ENCODE results near the gene KLRF2. TPM values are rescaled to one million over a fixed set of nuclear protein-coding genes. Genes with fewer than 3 reads are reported as not detected.
A peak's percentile ranks its signal among the peaks of the same experiment; 100 is the strongest.
"Not testable (repeated sequence)": the region's sequence is repeated elsewhere in the genome, so short reads cannot be mapped to it uniquely, and the experiment has no call there.

KLRF2 gene, protein sequence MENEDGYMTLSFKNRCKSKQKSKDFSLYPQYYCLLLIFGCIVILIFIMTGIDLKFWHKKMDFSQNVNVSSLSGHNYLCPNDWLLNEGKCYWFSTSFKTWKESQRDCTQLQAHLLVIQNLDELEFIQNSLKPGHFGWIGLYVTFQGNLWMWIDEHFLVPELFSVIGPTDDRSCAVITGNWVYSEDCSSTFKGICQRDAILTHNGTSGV
- polyA plus RNA-seq (2012; ENCODE audit: insufficient read depth, insufficient read length), result not detected

DNA sequence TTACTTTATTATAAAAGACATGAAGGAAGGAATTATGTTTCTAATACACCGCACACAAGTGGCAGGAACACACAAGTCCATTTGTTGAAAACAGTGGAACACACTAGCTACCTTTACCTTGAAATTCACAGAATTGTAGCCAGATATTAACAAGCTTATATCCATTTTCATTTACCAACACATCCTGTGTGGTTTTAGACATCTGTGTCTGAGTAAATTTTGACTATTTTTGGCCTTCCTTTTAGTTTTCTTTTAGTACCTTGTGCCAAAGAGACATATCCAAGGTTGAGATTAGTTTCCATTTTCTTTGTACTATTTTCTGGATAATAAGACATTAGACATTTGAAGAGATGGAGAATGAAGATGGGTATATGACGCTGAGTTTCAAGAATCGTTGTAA lies at the start of gene KLRF2:
KLRF2 (plus strand) TSS at position 244 of the 400 bp plus-strand sequence; CDS start at position 351, 107 bp downstream.
- H3K4me3 ChIP-seq (ENCODE audit: low read length), result no peak within 1 kb of the TSS

DNA sequence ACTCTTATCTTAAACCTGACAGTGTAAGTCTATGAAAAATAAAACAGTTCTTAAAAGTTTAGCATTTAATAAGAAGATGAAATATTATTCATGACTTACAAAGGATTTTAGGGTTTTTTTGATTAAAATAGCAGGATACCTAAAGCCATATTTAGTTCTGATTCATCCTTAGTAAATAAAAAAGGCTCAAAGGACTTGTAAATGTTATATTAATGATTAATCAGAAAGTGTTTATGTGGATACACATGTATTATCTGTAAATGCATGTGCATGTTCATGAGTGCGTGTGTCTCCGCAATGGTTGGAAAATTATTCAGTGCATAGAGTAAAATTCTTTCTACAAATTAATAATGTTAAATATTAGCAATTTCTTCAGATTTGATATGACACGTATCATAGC lies 49.6 kb upstream of the KLRF2 start:
- no peak overlapping the region for H3K4me3 ChIP-seq (ENCODE audit: low read length)
- no peak for DNase-seq (ENCODE audit: low read depth, low spot score)

More for the DNA sequence above, at the start of gene KLRF2:
- peak; percentile 21 for DNase-seq (ENCODE audit: low read depth, low spot score)

- no peak overlapping the region for H3K4me3 ChIP-seq (ENCODE audit: low read length)
- no peak for DNase-seq (ENCODE audit: low read depth, low spot score)
These were observed 37.9 kb upstream of the KLRF2 start for GRCh38 chr12:9843407-9843806.

DNA sequence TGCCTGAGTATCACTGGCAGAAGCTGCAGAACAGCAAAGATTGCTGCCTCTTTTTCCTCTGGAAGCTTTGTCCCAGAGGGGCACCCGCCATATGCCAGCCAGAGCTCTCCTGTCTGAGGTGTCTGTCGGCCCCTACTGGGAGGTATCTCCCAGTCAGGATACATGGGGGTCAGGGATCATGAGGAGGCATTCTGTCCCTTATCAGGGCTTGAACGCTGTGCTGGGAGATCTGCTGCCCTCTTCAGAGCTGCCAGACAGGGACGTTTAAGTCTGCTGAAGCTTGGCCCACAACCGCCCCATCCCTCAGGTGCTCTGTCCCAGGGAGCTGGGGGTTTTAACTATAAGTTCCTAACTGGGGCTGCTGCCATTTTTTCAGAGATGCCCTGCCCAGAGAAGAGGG lies 32.4 kb upstream of the KLRF2 start:
- H3K4me3 ChIP-seq (ENCODE audit: low read length), result no peak overlapping the region
- no peak for DNase-seq (ENCODE audit: low read depth, low spot score)

GRCh38 chr12:9851050-9851449 lies 30.2 kb upstream of the KLRF2 start:
- DNase-seq (ENCODE audit: low read depth, low spot score), result no peak

GRCh38 chr12:9851927-9852326 lies 29.4 kb upstream of the KLRF2 start:
- H3K4me3 ChIP-seq (ENCODE audit: low read length), result no peak overlapping the region
- DNase-seq (ENCODE audit: low read depth, low spot score), result no peak

More at GRCh38 chr12:9851050-9851449, 30.2 kb upstream of the KLRF2 start:
- no peak overlapping the region for H3K4me3 ChIP-seq (ENCODE audit: low read length)

DNA sequence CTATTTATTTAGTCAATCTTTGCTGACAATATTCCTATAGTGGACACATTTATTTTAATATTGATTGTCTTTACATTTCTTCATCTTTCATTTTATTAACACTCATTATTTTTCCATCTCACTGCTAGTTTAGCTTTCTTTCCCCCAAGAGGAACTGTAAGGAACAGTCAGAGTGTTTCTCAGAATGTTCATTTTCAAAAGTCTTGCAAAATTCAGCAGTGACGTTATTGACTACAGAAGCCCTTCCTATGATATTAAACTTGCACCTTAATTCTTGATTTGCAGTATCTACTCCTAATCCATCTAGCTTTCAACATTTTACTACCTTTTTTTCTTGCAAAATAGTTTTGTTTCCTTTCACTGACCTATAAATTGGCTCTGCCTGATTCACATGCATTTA lies 25.1 kb upstream of the KLRF2 start:
- no peak overlapping the region for H3K4me3 ChIP-seq (ENCODE audit: low read length)
- no peak for DNase-seq (ENCODE audit: low read depth, low spot score)

DNA sequence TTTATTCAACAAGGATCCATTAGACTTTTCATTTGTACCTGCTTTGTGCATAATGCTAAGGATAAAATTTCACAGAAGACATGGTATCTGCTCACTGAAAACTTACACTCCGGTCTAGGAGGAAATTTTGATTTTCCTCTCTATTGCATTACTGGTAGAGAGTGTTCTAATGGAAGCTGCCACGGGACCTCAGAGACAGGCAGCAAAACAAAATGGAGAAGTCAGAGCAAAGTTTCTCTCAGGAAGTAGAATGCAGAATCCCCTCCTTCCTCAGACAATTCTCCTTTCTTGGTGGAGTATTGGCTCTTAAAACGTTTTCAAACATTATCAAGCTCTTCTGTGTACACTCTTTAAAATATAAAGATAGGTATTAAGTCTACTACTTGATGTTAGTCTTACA lies 24.4 kb upstream of the KLRF2 start:
- no peak for DNase-seq (ENCODE audit: low read depth, low spot score)
- no peak overlapping the region for H3K4me3 ChIP-seq (ENCODE audit: low read length)

- DNase-seq (ENCODE audit: low read depth, low spot score), result no peak
- no peak overlapping the region for H3K4me3 ChIP-seq (ENCODE audit: low read length)
These were observed 23.2 kb upstream of the KLRF2 start for GRCh38 chr12:9858135-9858534.

- peak overlapping the region; percentile 70 for H3K4me3 ChIP-seq (ENCODE audit: low read length)
- DNase-seq (ENCODE audit: low read depth, low spot score), result peak; percentile 64
These were observed 16.2 kb upstream of the KLRF2 start for GRCh38 chr12:9864913-9865675.

GRCh38 chr12:9866860-9867269 lies 14.4 kb upstream of the KLRF2 start:
- DNase-seq (ENCODE audit: low read depth, low spot score), result peak; percentile 37
- peak overlapping the region; percentile 70 for H3K4me3 ChIP-seq (ENCODE audit: low read length)

GRCh38 chr12:9867531-9867930 lies 13.8 kb upstream of the KLRF2 start:
- DNase-seq (ENCODE audit: low read depth, low spot score), result peak; percentile 15
- peak overlapping the region; percentile 70 for H3K4me3 ChIP-seq (ENCODE audit: low read length)

- peak; percentile 47 for DNase-seq (ENCODE audit: low read depth, low spot score)
- H3K4me3 ChIP-seq (ENCODE audit: low read length), result peak overlapping the region; percentile 70
These were observed 12.9 kb upstream of the KLRF2 start for GRCh38 chr12:9868311-9868801.

DNA sequence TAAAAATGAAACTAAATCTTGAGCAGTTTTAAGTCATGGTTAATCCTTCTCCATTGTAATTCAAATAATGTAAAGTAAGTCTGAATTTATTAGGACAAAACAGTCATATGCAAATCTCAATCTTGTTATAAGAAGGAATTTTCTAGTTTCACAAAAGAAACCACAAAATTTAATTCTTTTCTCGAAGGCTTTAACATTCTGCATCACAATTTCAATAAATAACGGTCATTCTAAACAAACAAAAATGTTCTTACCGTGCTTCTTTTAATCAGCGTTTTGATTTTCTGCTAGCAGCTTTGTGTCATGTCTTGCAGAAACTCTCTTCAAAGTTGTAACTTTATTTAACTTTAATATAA lies 12.4 kb upstream of the KLRF2 start:
- DNase-seq (ENCODE audit: low read depth, low spot score), result no peak
- H3K4me3 ChIP-seq (ENCODE audit: low read length), result peak overlapping the region; percentile 70

- DNase-seq (ENCODE audit: low read depth, low spot score), result peak; percentile 80
- H3K4me3 ChIP-seq (ENCODE audit: low read length), result peak within 1 kb of the TSS; percentile 70
These were observed 11.8 kb upstream of the KLRF2 start, which contains the start of gene CLEC2B for GRCh38 chr12:9869307-9870161. Gene CLEC2B (minus strand): TSS chr12:9869354.

DNA sequence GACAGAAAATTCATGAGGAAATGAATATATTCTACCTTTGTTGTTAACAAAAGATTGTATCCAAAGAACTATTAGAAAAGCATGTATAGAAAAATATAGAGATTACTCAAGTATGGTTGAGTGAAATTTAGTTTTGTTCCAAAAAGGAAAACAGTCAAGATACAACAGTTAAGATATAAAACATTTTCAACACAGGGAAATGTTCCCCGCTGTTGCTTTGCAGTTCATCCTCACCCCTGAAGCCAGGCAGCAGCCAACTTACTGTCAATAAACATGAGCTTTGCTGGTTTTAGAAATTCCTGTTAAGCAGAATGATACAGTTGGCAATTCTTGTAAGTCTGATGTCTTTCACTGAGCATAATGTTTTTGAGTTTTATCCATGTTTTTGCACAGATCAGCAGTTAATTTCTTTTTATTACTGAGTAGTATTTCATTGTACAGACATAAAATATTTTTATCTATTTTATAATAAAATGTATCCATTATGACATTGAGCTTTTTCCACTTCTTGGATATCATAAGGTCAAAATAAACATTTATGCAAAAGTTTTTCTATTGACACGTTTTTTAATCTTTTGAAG lies 10.9 kb upstream of the KLRF2 start:
- peak; percentile 23 for DNase-seq (ENCODE audit: low read depth, low spot score)
- peak overlapping the region; percentile 70 for H3K4me3 ChIP-seq (ENCODE audit: low read length)

GRCh38 chr12:9872162-9872561 lies 9.1 kb upstream of the KLRF2 start:
- no peak for DNase-seq (ENCODE audit: low read depth, low spot score)
- no peak overlapping the region for H3K4me3 ChIP-seq (ENCODE audit: low read length)

GRCh38 chr12:9872742-9873141 lies 8.5 kb upstream of the KLRF2 start:
- no peak for DNase-seq (ENCODE audit: low read depth, low spot score)
- H3K4me3 ChIP-seq (ENCODE audit: low read length), result no peak overlapping the region

DNA sequence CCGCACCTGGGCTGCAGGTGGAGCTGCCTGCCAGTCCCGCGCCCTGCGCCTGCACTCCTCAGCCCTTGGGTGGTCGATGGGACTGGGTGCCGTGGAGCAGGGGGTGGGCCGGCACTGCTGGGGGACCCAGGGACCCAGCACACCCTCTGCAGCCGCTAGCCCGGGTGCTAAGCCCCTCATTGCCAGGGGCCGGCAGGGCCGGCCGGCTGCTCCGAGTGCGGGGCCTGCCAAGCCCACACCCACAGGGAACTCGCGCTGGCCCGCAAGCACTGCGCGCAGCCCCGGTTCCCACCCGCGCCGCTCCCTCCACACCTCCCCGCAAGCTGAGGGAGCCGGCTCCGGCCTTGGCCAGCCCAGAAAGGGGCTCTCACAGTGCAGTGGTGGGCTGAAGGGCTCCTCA lies 5.2 kb upstream of the KLRF2 start:
- not testable (repeated sequence) for DNase-seq (ENCODE audit: low read depth, low spot score)

More for the DNA sequence above, 5.2 kb upstream of the KLRF2 start:
- not testable (repeated sequence) for H3K4me3 ChIP-seq (ENCODE audit: low read length)
